ENCODE measurements around the gene ATXN7L2. TPM values are rescaled to one million over a fixed set of nuclear protein-coding genes. Genes with fewer than 3 reads are reported as not detected.

The ATXN7L2 gene
- total RNA-seq, 2 experiments from 2014 or later, result 11.8 to 13.1 TPM

DNA sequence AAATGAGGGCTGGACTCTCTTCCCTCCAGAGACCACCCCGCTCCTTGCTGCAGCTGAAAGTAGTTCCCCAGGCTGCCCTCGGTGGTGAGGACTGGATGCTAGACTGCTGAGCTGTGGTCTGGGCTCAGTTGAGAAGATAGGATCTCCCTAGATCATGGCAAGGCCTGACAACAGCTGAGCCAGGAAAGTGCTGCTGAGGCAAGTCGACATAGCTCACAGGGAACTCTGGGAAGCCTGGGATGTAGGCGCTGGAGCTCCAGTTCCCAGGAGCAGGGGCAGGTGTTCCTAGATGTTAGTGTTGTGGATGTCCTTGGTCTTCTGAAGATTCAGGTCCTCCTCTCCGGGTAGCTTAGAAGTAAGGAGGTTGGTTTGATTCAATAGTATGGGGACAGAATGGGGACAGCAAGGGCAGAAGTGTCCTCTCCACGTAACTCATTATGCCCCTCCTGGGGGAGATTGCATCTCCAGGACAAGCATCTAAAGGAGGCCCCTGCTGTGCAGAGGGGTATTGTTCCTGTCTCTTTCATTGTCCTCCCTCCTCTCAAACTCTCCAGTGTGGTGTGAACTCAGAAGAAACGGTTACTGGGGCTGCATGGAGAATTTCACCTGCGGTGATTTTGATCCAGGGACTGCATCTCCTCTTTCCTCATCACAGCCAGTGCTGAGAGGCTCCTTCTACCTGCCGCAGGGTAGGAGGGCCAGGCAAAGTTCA, 13.9 kb downstream of the ATXN7L2 start:
- peaks cover 93% of the 10 kb centered on the region for H3K4me1 ChIP-seq (ENCODE audit: insufficient read depth, low read length)
- peak overlapping the region; percentile 63 for H3K4me3 Mint-ChIP-seq

DNA sequence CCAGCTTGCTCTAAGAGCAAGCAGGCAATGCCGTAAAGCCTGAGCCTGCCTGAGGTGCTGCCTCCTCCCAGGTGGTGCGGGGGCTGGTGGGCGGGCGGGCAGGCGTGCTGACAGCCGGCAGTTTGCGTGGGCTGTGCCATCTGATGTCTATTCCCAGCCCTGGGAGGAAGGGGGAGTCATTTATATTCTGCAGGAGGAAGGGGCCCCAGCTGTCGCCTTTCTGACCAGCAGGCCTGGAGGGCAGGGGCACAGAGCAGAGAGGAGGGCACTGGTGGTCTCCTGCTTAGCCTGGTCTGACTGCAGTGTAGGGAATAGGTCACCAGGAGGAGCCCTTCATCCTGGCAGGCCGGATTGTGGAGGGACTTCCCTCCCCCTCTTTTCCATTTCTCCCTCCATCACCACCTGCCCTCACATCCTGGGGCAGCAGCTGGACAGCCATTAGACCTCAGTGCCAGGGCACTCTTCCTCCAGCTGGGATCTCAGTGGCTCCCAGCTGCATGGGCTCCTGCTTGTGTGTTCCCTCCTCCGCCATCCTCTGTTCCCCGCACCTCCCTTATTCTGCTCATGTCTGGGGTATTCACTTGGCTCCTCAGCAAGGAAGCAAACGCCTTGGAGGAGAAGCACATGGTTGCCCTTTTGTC, 14.6 kb downstream of the ATXN7L2 start:
- Histone ChIP-seq H3K4me3 (ENCODE audit: low read length) (no peak overlapping the region), H3K4me1 (ENCODE audit: insufficient read depth, low read length) (peaks cover 98% of the 10 kb centered on the region), H3K9me3 (ENCODE audit: control insufficient read depth in 1 of 2, insufficient read depth in 1 of 2, low read length in 2 of 2) (no peaks in the 10 kb centered on the region), H3K27ac (ENCODE audit: low read depth in 1 of 2, low read length in 2 of 2) (peak overlapping the region in 1 of 2 donors; percentile 49), H3K27me3 (ENCODE audit: control insufficient read depth in 1 of 2, insufficient read depth in 2 of 2, low read length in 2 of 2) (no peaks in the 10 kb centered on the region), H3K36me3 (ENCODE audit: insufficient read depth, low read length) (peaks cover 51% of the 10 kb centered on the region)
- ATAC-seq (ENCODE audit: poor library complexity), result no peak
- CTCF ChIA-PET, result interaction anchor here (0.7 to 24.2 kb wide), 6 partner anchors 8 to 100 kb away, joined by 3 to 474 read pairs (median 6); partner anchors contain the start of gene AMIGO1
- H3K4me1 Mint-ChIP-seq (ENCODE audit: low read depth), result peaks cover 91% of the 10 kb centered on the region
- TF ChIP-seq, protein P1, sequence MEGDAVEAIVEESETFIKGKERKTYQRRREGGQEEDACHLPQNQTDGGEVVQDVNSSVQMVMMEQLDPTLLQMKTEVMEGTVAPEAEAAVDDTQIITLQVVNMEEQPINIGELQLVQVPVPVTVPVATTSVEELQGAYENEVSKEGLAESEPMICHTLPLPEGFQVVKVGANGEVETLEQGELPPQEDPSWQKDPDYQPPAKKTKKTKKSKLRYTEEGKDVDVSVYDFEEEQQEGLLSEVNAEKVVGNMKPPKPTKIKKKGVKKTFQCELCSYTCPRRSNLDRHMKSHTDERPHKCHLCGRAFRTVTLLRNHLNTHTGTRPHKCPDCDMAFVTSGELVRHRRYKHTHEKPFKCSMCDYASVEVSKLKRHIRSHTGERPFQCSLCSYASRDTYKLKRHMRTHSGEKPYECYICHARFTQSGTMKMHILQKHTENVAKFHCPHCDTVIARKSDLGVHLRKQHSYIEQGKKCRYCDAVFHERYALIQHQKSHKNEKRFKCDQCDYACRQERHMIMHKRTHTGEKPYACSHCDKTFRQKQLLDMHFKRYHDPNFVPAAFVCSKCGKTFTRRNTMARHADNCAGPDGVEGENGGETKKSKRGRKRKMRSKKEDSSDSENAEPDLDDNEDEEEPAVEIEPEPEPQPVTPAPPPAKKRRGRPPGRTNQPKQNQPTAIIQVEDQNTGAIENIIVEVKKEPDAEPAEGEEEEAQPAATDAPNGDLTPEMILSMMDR (IDR thresholded peaks at IDR 0.05), result peak; percentile 66
- H3K27ac Mint-ChIP-seq, result peak overlapping the region; percentile 95
- no peaks in the 10 kb centered on the region for H3K27me3 Mint-ChIP-seq
- no peaks in the 10 kb centered on the region for H3K9me3 Mint-ChIP-seq
- peaks cover 68% of the 10 kb centered on the region for H3K36me3 Mint-ChIP-seq (ENCODE audit: low read depth)
- intact Hi-C loops (cut with DNase I, micrococcal nuclease), result no loop called here
- POLR2A ChIA-PET, result interaction anchor here (0.9 to 22.6 kb wide), 4 partner anchors 11 to 142 kb away, joined by 3 to 318 read pairs (median 26); partner anchors contain the start of genes AMIGO1 and ATXN7L2
- H3K4me3 Mint-ChIP-seq, result peak overlapping the region; percentile 63
- DNase-seq, result peak in 7 of 14 experiments; percentile 20 to 62 (median 36)

More for the DNA sequence above, 13.9 kb downstream of the ATXN7L2 start:
- peaks cover 84% of the 10 kb centered on the region for H3K4me1 Mint-ChIP-seq (ENCODE audit: low read depth)
- ChIA-PET POLR2A (interaction anchor here (0.7 to 22.6 kb wide), 5 partner anchors 12 to 283 kb away, joined by 3 to 318 read pairs (median 7); partner anchors contain the start of genes AMIGO1 and ATXN7L2), CTCF (interaction anchor here (3.0 to 24.2 kb wide), 2 partner anchors 12 to 33 kb away, joined by 20 to 474 read pairs; partner anchors contain the start of gene AMIGO1)
- ATAC-seq (ENCODE audit: poor library complexity), result no peak
- intact Hi-C loops (cut with DNase I, micrococcal nuclease), result no loop called here
- H3K36me3 ChIP-seq (ENCODE audit: insufficient read depth, low read length), result peaks cover 51% of the 10 kb centered on the region
- no peaks in the 10 kb centered on the region for H3K9me3 Mint-ChIP-seq
- H3K27me3 ChIP-seq (ENCODE audit: control insufficient read depth in 1 of 2, insufficient read depth in 2 of 2, low read length in 2 of 2), result no peaks in the 10 kb centered on the region
- no peak for DNase-seq
- peak overlapping the region; percentile 95 for H3K27ac Mint-ChIP-seq
- TF ChIP-seq, protein P1 (IDR thresholded peaks at IDR 0.05), result no peak
- H3K4me3 ChIP-seq (ENCODE audit: low read length), result no peak overlapping the region
- H3K27ac ChIP-seq (ENCODE audit: low read depth in 1 of 2, low read length in 2 of 2), result peak overlapping the region; percentile 2 to 49
- peaks cover 63% of the 10 kb centered on the region for H3K36me3 Mint-ChIP-seq (ENCODE audit: low read depth)
- no peaks in the 10 kb centered on the region for H3K27me3 Mint-ChIP-seq
- no peaks in the 10 kb centered on the region for H3K9me3 ChIP-seq (ENCODE audit: control insufficient read depth in 1 of 2, insufficient read depth in 1 of 2, low read length in 2 of 2)

DNA sequence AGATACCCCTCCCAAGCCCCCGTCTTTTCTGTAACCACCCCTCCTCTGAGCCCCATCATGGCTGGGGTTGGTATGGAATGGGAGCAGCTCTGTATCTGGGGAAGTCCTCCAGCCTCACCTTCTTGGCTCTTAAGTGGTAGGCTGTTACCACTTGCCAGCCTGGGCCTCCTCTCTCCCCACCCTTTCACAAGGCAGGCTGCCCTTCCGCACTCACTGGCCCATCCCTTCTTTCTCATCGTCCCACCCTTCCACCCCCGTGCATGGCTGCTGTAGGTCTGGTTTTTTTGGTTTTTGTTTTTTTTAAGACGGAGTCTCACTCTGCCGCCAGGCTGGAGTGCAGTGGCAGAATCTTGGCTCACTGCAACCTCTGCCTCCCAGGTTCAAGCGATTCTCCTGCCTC, 15.4 kb downstream of the ATXN7L2 start:
- DNase-seq, result no peak
- peaks cover 51% of the 10 kb centered on the region for H3K36me3 ChIP-seq (ENCODE audit: insufficient read depth, low read length)

More for the DNA sequence above, 15.4 kb downstream of the ATXN7L2 start:
- peak overlapping the region; percentile 20 for H3K4me3 Mint-ChIP-seq
- Histone ChIP-seq H3K4me1 (ENCODE audit: insufficient read depth, low read length) (peaks cover 99% of the 10 kb centered on the region), H3K4me3 (ENCODE audit: low read length) (no peak overlapping the region), H3K9me3 (ENCODE audit: control insufficient read depth in 1 of 2, insufficient read depth in 1 of 2, low read length in 2 of 2) (no peaks in the 10 kb centered on the region), H3K27me3 (ENCODE audit: control insufficient read depth in 1 of 2, insufficient read depth in 2 of 2, low read length in 2 of 2) (no peaks in the 10 kb centered on the region), H3K27ac (ENCODE audit: low read depth in 1 of 2, low read length in 2 of 2) (peak overlapping the region; percentile 90 to 94)
- TF ChIP-seq, protein P1 (IDR thresholded peaks at IDR 0.05), result no peak
- peaks cover 69% of the 10 kb centered on the region for H3K36me3 Mint-ChIP-seq (ENCODE audit: low read depth)
- peak overlapping the region; percentile 95 for H3K27ac Mint-ChIP-seq
- H3K27me3 Mint-ChIP-seq, result no peaks in the 10 kb centered on the region
- peaks cover 93% of the 10 kb centered on the region for H3K4me1 Mint-ChIP-seq (ENCODE audit: low read depth)
- CTCF ChIA-PET, result interaction anchor here (0.7 to 24.2 kb wide), 6 partner anchors 8 to 101 kb away, joined by 3 to 474 read pairs (median 6); partner anchors contain the start of gene AMIGO1
- ATAC-seq (ENCODE audit: poor library complexity), result no peak
- POLR2A ChIA-PET, result interaction anchor here (0.9 to 22.6 kb wide), 5 partner anchors 9 to 141 kb away, joined by 3 to 318 read pairs (median 7); partner anchors contain the start of genes AMIGO1 and ATXN7L2
- H3K9me3 Mint-ChIP-seq, result no peaks in the 10 kb centered on the region
- intact Hi-C loops (cut with DNase I, micrococcal nuclease), result no loop called here
